M059J (cell line): ENCODE data around the gene TMEM101. TPM values are rescaled to one million over a fixed set of nuclear protein-coding genes. Genes with fewer than 3 reads are reported as not detected.
"Not testable (repeated sequence)": the region's sequence is repeated elsewhere in the genome, so short reads cannot be mapped to it uniquely, and the experiment has no call there.

ENCODE experiments used
- DNase-seq: peaks from one replicate; pipeline ENCODE4 v3.0.0-alpha.2; 2012; ENCODE audit warnings: low read depth
- total RNA-seq: library from RNA; depleted of rRNA; stranded (reverse); fragments of >200 nt; shearing (Covaris generic); gene quantifications from 2 replicates; pipeline ENCODE4 v1.2.3, GENCODE V29; 2014; rRNA removed

Gene TMEM101
- total RNA-seq, result 40.0 and 41.3 TPM in 2 replicates

GRCh38 chr17:44014437-44015172, at the start of gene TMEM101:
Gene TMEM101 (minus strand): TSS chr17:44014963. CDS start chr17:44014952, 11 bp downstream.
- DNase-seq, result peak; percentile 88

GRCh38 chr17:44063704-44064639, 49.2 kb upstream of the TMEM101 start:
- no peak for DNase-seq

GRCh38 chr17:44062871-44063270, 48.1 kb upstream of the TMEM101 start:
- no peak for DNase-seq

- DNase-seq, result no peak
Observed at GRCh38 chr17:44061446-44061845, 46.7 kb upstream of the TMEM101 start.

- no peak for DNase-seq
Observed at GRCh38 chr17:44059101-44059892, 44.5 kb upstream of the TMEM101 start.

- DNase-seq, result peak; percentile 20
Observed at GRCh38 chr17:44053125-44053872, 38.5 kb upstream of the TMEM101 start.

- DNase-seq, result no peak
Observed at GRCh38 chr17:44049294-44050060, 34.7 kb upstream of the TMEM101 start.

GRCh38 chr17:44046893-44047292, 32.1 kb upstream of the TMEM101 start:
- not testable (repeated sequence) for DNase-seq

- no peak for DNase-seq
Observed at GRCh38 chr17:44045486-44045885, 30.7 kb upstream of the TMEM101 start.

GRCh38 chr17:44044071-44044470, 29.3 kb upstream of the TMEM101 start:
- DNase-seq, result peak; percentile 13

GRCh38 chr17:44043272-44043696, 28.5 kb upstream of the TMEM101 start:
- no peak for DNase-seq

GRCh38 chr17:44039829-44040635, 25.3 kb upstream of the TMEM101 start:
- no peak for DNase-seq

GRCh38 chr17:44038604-44039011, 23.8 kb upstream of the TMEM101 start:
- DNase-seq, result no peak

GRCh38 chr17:44037471-44037870, 22.7 kb upstream of the TMEM101 start:
- DNase-seq, result no peak

- not testable (repeated sequence) for DNase-seq
Observed at GRCh38 chr17:44034688-44035087, 19.9 kb upstream of the TMEM101 start.

GRCh38 chr17:44033861-44034408, 19.2 kb upstream of the TMEM101 start:
- DNase-seq, result no peak

- no peak for DNase-seq
Observed at GRCh38 chr17:44030482-44030881, 15.7 kb upstream of the TMEM101 start.

- DNase-seq, result no peak
Observed at GRCh38 chr17:44029736-44030135, 15.0 kb upstream of the TMEM101 start.

- DNase-seq, result no peak
Observed at GRCh38 chr17:44024853-44025252, 10.1 kb upstream of the TMEM101 start.
